Measurements from ENCODE around the gene MANEA. TPM values are rescaled to one million over a fixed set of nuclear protein-coding genes. Genes with fewer than 3 reads are reported as not detected.

The MANEA gene
- total RNA-seq, 1 experiment from 2014 or later: 15.7 TPM

GRCh38 chr6:95576218-95576997 lies 927 bp upstream of the MANEA start:
- no peaks in the 10 kb centered on the region for H3K27me3 ChIP-seq (replicated peaks; ENCODE audit: control insufficient read depth, insufficient read depth, low read length)
- peak overlapping the region; percentile 54 for H3K4me3 ChIP-seq (ENCODE audit: low read depth, low read length)
- CTCF ChIA-PET: no interaction called here
- intact Hi-C loops (cut with micrococcal nuclease; ENCODE audit: unreplicated experiment): loop anchor here (2.0 to 10.0 kb wide), 3 partner anchors 60 to 291 kb away; no protein-coding TSS in a partner anchor
- POLR2A ChIA-PET: interaction anchor here (0.6 kb wide), 1 partner anchor 22 kb away, joined by 3 read pairs; no protein-coding TSS in a partner anchor
- H3K27ac Mint-ChIP-seq (ENCODE audit: unreplicated experiment): peak overlapping the region; percentile 89
- no peak for DNase-seq
- no peaks in the 10 kb centered on the region for H3K36me3 ChIP-seq (ENCODE audit: control insufficient read depth, insufficient read depth, low read length)
- no peaks in the 10 kb centered on the region for H3K9me3 Mint-ChIP-seq (ENCODE audit: unreplicated experiment)
- peaks cover 9% of the 10 kb centered on the region for H3K36me3 Mint-ChIP-seq (ENCODE audit: insufficient read depth, unreplicated experiment)
- peaks cover 16% of the 10 kb centered on the region for H3K4me1 ChIP-seq
- peaks cover 14% of the 10 kb centered on the region for H3K4me1 Mint-ChIP-seq (ENCODE audit: low read depth, unreplicated experiment)
- peak overlapping the region; percentile 97 for H3K4me3 Mint-ChIP-seq (ENCODE audit: unreplicated experiment)
- BruUV-seq (replicated peaks): no TSS peak
- H3K9me3 ChIP-seq: no peaks in the 10 kb centered on the region; the same call in 1 of the 2 replicates
- H3K27me3 Mint-ChIP-seq (ENCODE audit: insufficient read depth, unreplicated experiment): no peaks in the 10 kb centered on the region
- no peak for TF ChIP-seq CTCF (IDR thresholded peaks at IDR 0.05; ENCODE audit: insufficient read depth in 1 of 2, low read depth in 1 of 2, low read length in 1 of 2, severe bottlenecking in 1 of 2, unreplicated experiment in 1 of 2)

GRCh38 chr6:95576998-95577303 lies 384 bp upstream of the MANEA start:
- DNase-seq: no peak
- Histone ChIP-seq H3K4me1 (peaks cover 16% of the 10 kb centered on the region), H3K27me3 (replicated peaks; ENCODE audit: control insufficient read depth, insufficient read depth, low read length) (no peaks in the 10 kb centered on the region), H3K36me3 (ENCODE audit: control insufficient read depth, insufficient read depth, low read length) (no peaks in the 10 kb centered on the region), H3K4me3 (ENCODE audit: low read depth, low read length) (peak overlapping the region; percentile 54), H3K9me3 (no peaks in the 10 kb centered on the region; the same call in 1 of the 2 replicates)
- Mint-ChIP-seq H3K27ac (ENCODE audit: unreplicated experiment) (peak overlapping the region; percentile 89), H3K9me3 (ENCODE audit: unreplicated experiment) (no peaks in the 10 kb centered on the region), H3K4me3 (ENCODE audit: unreplicated experiment) (peak overlapping the region; percentile 97), H3K4me1 (ENCODE audit: low read depth, unreplicated experiment) (peaks cover 14% of the 10 kb centered on the region), H3K27me3 (ENCODE audit: insufficient read depth, unreplicated experiment) (no peaks in the 10 kb centered on the region), H3K36me3 (ENCODE audit: insufficient read depth, unreplicated experiment) (peaks cover 9% of the 10 kb centered on the region)
- no peak for TF ChIP-seq CTCF (IDR thresholded peaks at IDR 0.05; ENCODE audit: insufficient read depth in 1 of 2, low read depth in 1 of 2, low read length in 1 of 2, severe bottlenecking in 1 of 2, unreplicated experiment in 1 of 2)
- intact Hi-C loops (cut with micrococcal nuclease; ENCODE audit: unreplicated experiment): loop anchor here (1.0 to 10.0 kb wide), 4 partner anchors 60 to 290 kb away; no protein-coding TSS in a partner anchor
- TSS peak; percentile 66 for BruUV-seq (replicated peaks)
- POLR2A ChIA-PET: interaction anchor here (0.6 kb wide), 1 partner anchor 23 kb away, joined by 3 read pairs; no protein-coding TSS in a partner anchor
- CTCF ChIA-PET: no interaction called here

- intact Hi-C loops (cut with micrococcal nuclease; ENCODE audit: unreplicated experiment): loop anchor here (5.0 to 10.0 kb wide), 2 partner anchors 267 to 289 kb away; no protein-coding TSS in a partner anchor
- BruUV-seq (replicated peaks): TSS peak; percentile 73
- Mint-ChIP-seq H3K4me3 (ENCODE audit: unreplicated experiment) (peak overlapping the region; percentile 97), H3K4me1 (ENCODE audit: low read depth, unreplicated experiment) (peaks cover 14% of the 10 kb centered on the region), H3K27ac (ENCODE audit: unreplicated experiment) (peak overlapping the region; percentile 89), H3K9me3 (ENCODE audit: unreplicated experiment) (peaks cover 2% of the 10 kb centered on the region), H3K36me3 (ENCODE audit: insufficient read depth, unreplicated experiment) (peaks cover 9% of the 10 kb centered on the region), H3K27me3 (ENCODE audit: insufficient read depth, unreplicated experiment) (no peaks in the 10 kb centered on the region)
- Histone ChIP-seq H3K9me3 (no peaks in the 10 kb centered on the region; the same call in 1 of the 2 replicates), H3K27me3 (replicated peaks; ENCODE audit: control insufficient read depth, insufficient read depth, low read length) (no peaks in the 10 kb centered on the region), H3K4me3 (ENCODE audit: low read depth, low read length) (peak overlapping the region; percentile 54), H3K36me3 (ENCODE audit: control insufficient read depth, insufficient read depth, low read length) (no peaks in the 10 kb centered on the region), H3K4me1 (peaks cover 16% of the 10 kb centered on the region)
- ChIA-PET POLR2A (no interaction called here), CTCF (no interaction called here)
- no peak for TF ChIP-seq CTCF (IDR thresholded peaks at IDR 0.05; ENCODE audit: insufficient read depth in 1 of 2, low read depth in 1 of 2, low read length in 1 of 2, severe bottlenecking in 1 of 2, unreplicated experiment in 1 of 2)
- DNase-seq: no peak
Measured at GRCh38 chr6:95578106-95578410, 723 bp downstream of the MANEA start.
